K562 (cell line): ENCODE results near the gene TCF4. TPM values are rescaled to one million over a fixed set of nuclear protein-coding genes. Genes with fewer than 3 reads are reported as not detected.

Experiments used
- ATAC-seq: fragments of 200-7000 bp; cut with Tn5 transposase; 3 replicates; pipeline ENCODE4 v1.9.1; 2020; ENCODE audit warnings: moderate library complexity
- BruUV-seq: library from RNA; stranded (reverse); fragments of 400-500 nt; replicated peaks from 2 replicates; lab custom pipeline; 2021; lab: Mats Ljungman, UMichigan
- CTCF ChIA-PET: fragments of 300-600 bp; formaldehyde crosslinking; extraction: SDS; loops from one replicate; lab custom pipeline; 2021; ENCODE audit warnings: low intra/inter-chr PET ratio; lab: Yijun Ruan, JAX
- POLR2A ChIA-PET: fragments of 300-600, 350-650 bp; sonication (Branson Sonifier 250); formaldehyde crosslinking; extraction: SDS; loops from one replicate; lab custom pipeline; 2021; ENCODE audit warnings: antibody characterized with exemption, inconsistent platforms; lab: Yijun Ruan, JAX
- DNase-seq, 4 experiments: peaks; one replicate each; pipeline versions ENCODE4 v3.0.0 to v3.0.0-alpha.2; 2011 to 2018; ENCODE audit warnings: low spot score in 3 of 4, mixed read lengths in 3 of 4; ENCODE audit errors: extremely low read depth in 1 of 4
- FAIRE-seq: peaks from 2 replicates; lab custom pipeline; 2011; peaks lifted over from hg19 to GRCh38; lab: Jason Lieb, UNC
- H2AFZ ChIP-seq: 2 replicates; pipeline ENCODE4 v1.6.0; 2011; ENCODE audit warnings: low read depth, low read length, control low read depth, inconsistent platforms
- H3K27ac ChIP-seq: fragments of 200-600 bp; 3 replicates; pipeline ENCODE4 v1.8.0; 2011; ENCODE audit warnings: low read depth, mild to moderate bottlenecking, control low read depth, inconsistent platforms, low read length, moderate library complexity, mixed read lengths; ENCODE audit errors: extremely low read depth
- H3K27me3 ChIP-seq, 2 experiments: fragments of 300-600 bp in 1 of 2; 2 replicates in 1 of 2; 3 replicates in 1 of 2; pipeline versions ENCODE4 v1.6.0 to v1.8.0; 2011; ENCODE audit warnings: inconsistent platforms in 2 of 2, low read length in 2 of 2, mild to moderate bottlenecking in 1 of 2, mixed read lengths in 1 of 2, moderate library complexity in 1 of 2; ENCODE audit not compliant: control insufficient read depth in 2 of 2, insufficient read depth in 2 of 2
- H3K36me3 ChIP-seq: fragments of 300-600 bp; 3 replicates; pipeline ENCODE4 v1.8.0; 2011; ENCODE audit warnings: mild to moderate bottlenecking, low read length, inconsistent platforms; ENCODE audit not compliant: control insufficient read depth, insufficient read depth
- H3K4me1 ChIP-seq, 2 experiments: fragments of 200-600 bp in 1 of 2; replicated peaks in 1 of 2; 2 replicates in 1 of 2; 3 replicates in 1 of 2; pipeline versions ENCODE4 v1.5.1 to v1.8.0; 2011; ENCODE audit warnings: inconsistent platforms in 2 of 2, low read length in 2 of 2, mild to moderate bottlenecking in 1 of 2, mixed read lengths in 1 of 2, moderate library complexity in 1 of 2; ENCODE audit not compliant: control insufficient read depth in 2 of 2, insufficient read depth in 2 of 2
- H3K4me2 ChIP-seq: 2 replicates; pipeline ENCODE4 v1.6.1; 2011; ENCODE audit warnings: low read length, control low read depth, inconsistent platforms, mixed read lengths; ENCODE audit not compliant: insufficient read depth
- H3K4me3 ChIP-seq: fragments of 200-600 bp; sonication (generic), shearing (Covaris generic); 2 replicates; pipeline ENCODE4 v1.5.1; 2016; ENCODE audit warnings: control low read depth, inconsistent platforms
- H3K79me2 ChIP-seq: fragments of 200-600 bp; 3 replicates; pipeline ENCODE4 v1.8.0; 2011; ENCODE audit warnings: low read length, inconsistent platforms; ENCODE audit not compliant: control insufficient read depth, insufficient read depth
- H3K9ac ChIP-seq, 2 experiments: 2 replicates each; pipeline versions ENCODE4 v1.6.0 to v1.6.1; 2011; ENCODE audit warnings: low read depth in 2 of 2, low read length in 2 of 2, control low read depth in 1 of 2, inconsistent platforms in 1 of 2, mild to moderate bottlenecking in 1 of 2, mixed read lengths in 1 of 2; ENCODE audit not compliant: insufficient read depth in 1 of 2
- H3K9me1 ChIP-seq: one replicate; pipeline ENCODE4 v1.6.0; 2011; ENCODE audit warnings: inconsistent platforms, mild to moderate bottlenecking, low read length, moderate library complexity; ENCODE audit not compliant: control insufficient read depth, insufficient read depth
- H3K9me3 ChIP-seq: replicated peaks from 2 replicates; pipeline ENCODE4 v1.5.1; 2011; ENCODE audit warnings: low read depth, low read length, inconsistent platforms; ENCODE audit not compliant: control insufficient read depth, insufficient read depth
- H4K20me1 ChIP-seq: replicated peaks from 2 replicates; pipeline ENCODE4 v1.6.1; 2011; ENCODE audit warnings: low read length, inconsistent platforms, mixed read lengths; ENCODE audit not compliant: control insufficient read depth, insufficient read depth
- ADNP ChIP-seq: fragments of 200-800 bp; sonication (Bioruptor generic); IDR thresholded peaks from 2 replicates; pipeline ENCODE4 v1.6.1; 2016; ENCODE audit warnings: missing genetic modification characterization, missing compliant biosample characterization
- ARID1B ChIP-seq: fragments of 450-650 bp; IDR thresholded peaks from 2 replicates; pipeline ENCODE4 v1.6.1; 2016; ENCODE audit warnings: antibody characterized with exemption, mild to moderate bottlenecking, inconsistent platforms
- ATF7 ChIP-seq: fragments of 450-650 bp; IDR thresholded peaks from 2 replicates; pipeline ENCODE4 v1.7.1; 2014; ENCODE audit warnings: mild to moderate bottlenecking, moderate library complexity
- CBFA2T3 ChIP-seq: fragments of 450-650 bp; IDR thresholded peaks from 2 replicates; pipeline ENCODE4 v1.6.1; 2017
- DPF2 ChIP-seq: fragments of 450-650 bp; IDR thresholded peaks from 2 replicates; pipeline ENCODE4 v1.6.1; 2016
- EHMT2 ChIP-seq: fragments of 450-650 bp; IDR thresholded peaks from 2 replicates; pipeline ENCODE4 v1.6.1; 2018; ENCODE audit warnings: antibody characterized with exemption
- FOXM1 ChIP-seq, 2 experiments: fragments of 450-650 bp in 1 of 2; sonication (generic) in 1 of 2; formaldehyde crosslinking in 1 of 2; IDR thresholded peaks; 2 replicates each; pipeline versions ENCODE4 v1.6.1 to v1.9.0; 2017 to 2022; ENCODE audit warnings: low read depth in 2 of 2, mild to moderate bottlenecking in 2 of 2, missing genetic modification reagents in 1 of 2, moderate library complexity in 1 of 2
- GATA2 ChIP-seq: sonication (generic); formaldehyde crosslinking; IDR thresholded peaks from 2 replicates; pipeline ENCODE4 v1.4.0; 2020; ENCODE audit warnings: mild to moderate bottlenecking, missing genetic modification reagents
- IFI16 ChIP-seq: fragments of 250-450 bp; sonication (Bioruptor Pico); IDR thresholded peaks from 2 replicates; pipeline ENCODE4 v2.1.2; 2022; ENCODE audit warnings: mild to moderate bottlenecking, inconsistent platforms
- MEIS2 ChIP-seq: fragments of 450-650 bp; IDR thresholded peaks from 2 replicates; pipeline ENCODE4 v1.6.1; 2014; ENCODE audit warnings: mild to moderate bottlenecking; ENCODE audit not compliant: partially characterized antibody
- SMARCA4 ChIP-seq: fragments of 450-650 bp; IDR thresholded peaks from 2 replicates; pipeline ENCODE4 v1.6.1; 2016
- SMARCE1 ChIP-seq: fragments of 450-650 bp; IDR thresholded peaks from 2 replicates; pipeline ENCODE4 v1.7.1; 2016; ENCODE audit warnings: mild to moderate bottlenecking
- SOX6 ChIP-seq: fragments of 450-650 bp; IDR thresholded peaks from 2 replicates; pipeline ENCODE4 v1.6.1; 2014; ENCODE audit warnings: mild to moderate bottlenecking
- TAL1 ChIP-seq: fragments of 450-650 bp; IDR thresholded peaks from 2 replicates; pipeline ENCODE4 v1.6.1; 2016; ENCODE audit warnings: mild to moderate bottlenecking
- TCF3 ChIP-seq: sonication (generic); formaldehyde crosslinking; IDR thresholded peaks from 2 replicates; pipeline ENCODE4 v1.4.0; 2020; ENCODE audit warnings: mild to moderate bottlenecking, missing genetic modification reagents
- TEAD4 ChIP-seq, 2 experiments: sonication (generic) in 1 of 2; formaldehyde crosslinking in 1 of 2; IDR thresholded peaks; 2 replicates each; pipeline versions ENCODE4 v1.6.1 to v1.8.0; 2012 to 2022; ENCODE audit warnings: borderline replicate concordance in 1 of 2, inconsistent platforms in 1 of 2, low read length in 1 of 2, mild to moderate bottlenecking in 1 of 2, missing genetic modification reagents in 1 of 2
- ZBTB17 ChIP-seq: fragments of 450-650 bp; formaldehyde crosslinking; IDR thresholded peaks from 2 replicates; pipeline ENCODE4 v1.4.0; 2020; ENCODE audit warnings: mild to moderate bottlenecking
- ZNF766 ChIP-seq: fragments of 200-800 bp; sonication (Bioruptor generic); conservative IDR thresholded peaks from 2 replicates; pipeline ENCODE4 v1.6.1; 2016; ENCODE audit warnings: missing genetic modification characterization, missing compliant biosample characterization
- ZNF778 ChIP-seq: fragments of 450-650 bp; formaldehyde crosslinking; IDR thresholded peaks from 2 replicates; pipeline ENCODE4 v1.4.0; 2020; ENCODE audit warnings: mild to moderate bottlenecking, moderate library complexity
- WGBS: fragments of 100-300 bp; shearing (Covaris generic); methylation state at CpG from one replicate; pipeline ENCODE4 v1.1.6; 2016; ENCODE audit warnings: low coverage, mixed read lengths; ENCODE audit not compliant: insufficient coverage; ENCODE audit errors: missing lambda C conversion rate; 5-methylcytosine and 5-hydroxymethylcytosine counted together
- in situ Hi-C: fragments of 300-500 bp; cut with MboI; formaldehyde crosslinking; loops from 4 replicates; pipeline ENCODE4 v1.15.0; 2018; ENCODE audit warnings: inconsistent platforms, mixed read lengths
- intact Hi-C: fragments of 100-400 bp; cut with micrococcal nuclease; formaldehyde crosslinking; loops from 2 replicates; pipeline ENCODE4 v1.14.2; 2022
- polyA plus RNA-seq, 8 experiments: library from polyadenylated mRNA; depleted of rRNA in 4 of 8; stranded (reverse) in 5 of 8; unstranded in 3 of 8; fragments of >200 nt; fragmentation: Nextera tagmentation in 2 of 8; fragmentation: Illumina TruSeq in 1 of 8; extraction: Ambion mirVana in 2 of 8; extraction: Trizol in 1 of 8; gene quantifications; 2 replicates each; pipeline versions ENCODE4 v1.2.1 to v1.2.3, GENCODE V29; 2011 to 2014; ENCODE audit warnings: inconsistent platforms in 1 of 8, missing spikeins in 1 of 8
- total RNA-seq, 7 experiments: library from RNA; depleted of rRNA in 6 of 7; stranded (reverse); fragments of >200 nt in 6 of 7; fragmentation: Illumina TruSeq in 2 of 7; extraction: Trizol in 2 of 7; gene quantifications; 2 replicates each; pipeline versions ENCODE4 v1.2.1 to v1.2.3, GENCODE V29; 2011 to 2021; ENCODE audit warnings: low replicate concordance in 1 of 7

The TCF4 gene
- total and polyA plus RNA-seq, 9 of the 15 experiments (the other 6 are each of a cell fraction or from before 2014, with no cell fraction given): 4.8 to 24.7 (median 15.2) TPM

GRCh38 chr18:55386545-55386944, 201.4 kb downstream of the TCF4 start:
- POLR2A ChIA-PET: no interaction called here

More at GRCh38 chr18:55386545-55386944, 201.4 kb downstream of the TCF4 start:
- H3K27me3 ChIP-seq: no peaks in the 10 kb centered on the region
- CTCF ChIA-PET: no interaction called here
- peak overlapping the region in 1 of 2 experiments; percentile 37; a peak in 1 of 4 replicates for H3K9ac ChIP-seq
- H3K4me2 ChIP-seq: peak overlapping the region; percentile 49
- in situ Hi-C loops: no loop called here
- H3K9me1 ChIP-seq: no peaks in the 10 kb centered on the region
- DNase-seq (peak; percentile 32 to 61 (median 46)), FAIRE-seq (peak; percentile 87), ATAC-seq (peak; percentile 87)
- H3K36me3 ChIP-seq: no peaks in the 10 kb centered on the region
- peak overlapping the region; percentile 70 for H3K27ac ChIP-seq
- peaks cover 8 to 26% of the 10 kb centered on the region in 2 experiments for H3K4me1 ChIP-seq
- 0 out of 3 replicates have a peak, but pooled peaks cover 4% of the 10 kb centered on the region for H3K79me2 ChIP-seq
- no peaks in the 10 kb centered on the region for H4K20me1 ChIP-seq
- intact Hi-C loops: loop anchor here (5.0 to 10.0 kb wide), 2 partner anchors 451 to 1248 kb away; partner anchors contain the start of gene TXNL1
- no TSS peak for BruUV-seq
- WGBS: 0% methylated on average over 1 of the region's 1 CpG
- peak overlapping the region; percentile 52; the same call in 1 of the 2 replicates for H2AFZ ChIP-seq
- H3K4me3 ChIP-seq: no peak overlapping the region
- H3K9me3 ChIP-seq: no peaks in the 10 kb centered on the region; the same call in 1 of the 2 replicates
- TF ChIP-seq MEIS2 (peak; percentile 43), TCF3 (CRISPR knock-in tag) (peak; percentile 61), ZNF766 (0 out of 2 replicates have a peak, but pooled peaks have one; percentile 20), FOXM1 (IDR thresholded peaks at IDR 0.05; ENCODE audit: low read depth) (0 out of 2 replicates have a peak, but pooled peaks have one; percentile 21), FOXM1 (CRISPR knock-in tag; IDR thresholded peaks at IDR 0.05; ENCODE audit: low read depth) (no peak), TAL1 (peak; percentile 54), DPF2 (peak; percentile 42), SMARCA4 (peak; percentile 66), CBFA2T3 (peak; percentile 70), SOX6 (0 out of 2 replicates have a peak, but pooled peaks have one; percentile 11), GATA2 (CRISPR knock-in tag) (peak; percentile 42; the same call in 1 of the 2 replicates), ARID1B (peak; percentile 76), ATF7 (no peak), ADNP (tag) (0 out of 2 replicates have a peak, but pooled peaks have one; percentile 19), IFI16 (CRISPR knock-in tag) (no peak), EHMT2 (peak; percentile 50; the same call in 1 of the 2 replicates), SMARCE1 (peak; percentile 56), ZNF778 (CRISPR knock-in tag) (no peak), TEAD4 (IDR thresholded peaks at IDR 0.05; ENCODE audit: low read length) (peak; percentile 52), TEAD4 (CRISPR knock-in tag; IDR thresholded peaks at IDR 0.05; ENCODE audit: borderline replicate concordance) (no peak), ZBTB17 (CRISPR knock-in tag) (no peak)
